Stimulated activated CD4-positive, alpha-beta T cell treated with anti-CD3 and anti-CD28 coated beads, Interleukin-12 subunit alpha, Interleukin-12 subunit beta, amount 100 ng/mL, for 4 hours (primary cell): ENCODE measurements around the gene VPS26B.
"Not testable (repeated sequence)": the region's sequence is repeated elsewhere in the genome, so short reads cannot be mapped to it uniquely, and the experiment has no call there.

Experiments
- DNase-seq: peaks from one replicate; pipeline ENCODE4 v3.0.0-alpha.2; 2020

VPS26B gene

DNA sequence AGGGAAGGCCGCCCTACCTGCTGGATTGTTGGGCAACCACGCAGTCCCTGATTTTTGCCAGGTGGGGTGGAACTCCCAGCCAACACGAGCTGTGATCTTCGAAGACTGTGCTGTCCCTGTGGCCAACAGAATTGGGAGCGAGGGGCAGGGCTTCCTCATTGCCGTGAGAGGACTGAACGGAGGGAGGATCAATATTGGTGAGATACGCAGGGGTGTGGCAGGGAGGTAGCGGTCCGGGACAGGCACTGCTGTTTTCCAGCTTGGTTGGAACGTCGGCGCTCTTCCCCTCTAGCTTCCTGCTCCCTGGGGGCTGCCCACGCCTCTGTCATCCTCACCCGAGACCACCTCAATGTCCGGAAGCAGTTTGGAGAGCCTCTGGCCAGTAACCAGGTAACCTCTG lies 36.5 kb downstream of the VPS26B start:
- DNase-seq, result no peak

DNA sequence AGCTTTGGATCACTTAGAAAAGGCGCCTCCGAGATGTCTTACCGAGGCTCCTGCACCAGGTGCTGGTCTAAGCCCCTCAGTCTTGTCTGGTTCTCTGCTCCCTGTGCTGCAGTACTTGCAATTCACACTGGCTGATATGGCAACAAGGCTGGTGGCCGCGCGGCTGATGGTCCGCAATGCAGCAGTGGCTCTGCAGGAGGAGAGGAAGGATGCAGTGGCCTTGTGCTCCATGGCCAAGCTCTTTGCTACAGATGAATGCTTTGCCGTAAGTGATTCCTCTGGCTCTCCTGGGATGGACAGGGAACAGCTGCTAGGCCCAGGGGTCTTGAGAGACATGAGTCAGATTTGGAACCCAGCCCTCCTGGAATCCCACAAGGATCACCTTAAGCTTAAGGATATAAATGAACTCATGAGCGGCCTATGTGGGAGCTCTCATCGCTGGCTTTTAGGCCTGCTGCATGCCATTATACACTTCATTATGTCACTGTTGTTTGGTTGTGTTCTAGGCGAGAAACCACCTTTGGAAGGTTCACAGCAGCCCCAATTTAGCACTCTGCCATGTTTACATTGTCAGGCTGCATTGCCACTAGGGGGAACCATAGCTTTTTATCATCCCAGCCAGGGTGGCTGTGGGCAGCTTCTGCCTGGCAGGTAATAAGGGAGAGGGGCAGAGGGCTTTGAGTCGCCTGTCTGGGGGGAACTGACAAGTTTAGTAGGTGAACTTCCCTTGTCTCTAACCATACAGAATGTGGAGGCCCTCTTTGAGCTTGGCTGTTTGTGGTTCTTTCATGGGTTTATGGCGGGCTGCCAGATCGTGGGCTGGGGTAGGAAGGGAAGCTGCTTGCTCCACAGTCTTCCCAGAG lies 37.4 kb downstream of the VPS26B start:
- peak; percentile 23 for DNase-seq

DNA sequence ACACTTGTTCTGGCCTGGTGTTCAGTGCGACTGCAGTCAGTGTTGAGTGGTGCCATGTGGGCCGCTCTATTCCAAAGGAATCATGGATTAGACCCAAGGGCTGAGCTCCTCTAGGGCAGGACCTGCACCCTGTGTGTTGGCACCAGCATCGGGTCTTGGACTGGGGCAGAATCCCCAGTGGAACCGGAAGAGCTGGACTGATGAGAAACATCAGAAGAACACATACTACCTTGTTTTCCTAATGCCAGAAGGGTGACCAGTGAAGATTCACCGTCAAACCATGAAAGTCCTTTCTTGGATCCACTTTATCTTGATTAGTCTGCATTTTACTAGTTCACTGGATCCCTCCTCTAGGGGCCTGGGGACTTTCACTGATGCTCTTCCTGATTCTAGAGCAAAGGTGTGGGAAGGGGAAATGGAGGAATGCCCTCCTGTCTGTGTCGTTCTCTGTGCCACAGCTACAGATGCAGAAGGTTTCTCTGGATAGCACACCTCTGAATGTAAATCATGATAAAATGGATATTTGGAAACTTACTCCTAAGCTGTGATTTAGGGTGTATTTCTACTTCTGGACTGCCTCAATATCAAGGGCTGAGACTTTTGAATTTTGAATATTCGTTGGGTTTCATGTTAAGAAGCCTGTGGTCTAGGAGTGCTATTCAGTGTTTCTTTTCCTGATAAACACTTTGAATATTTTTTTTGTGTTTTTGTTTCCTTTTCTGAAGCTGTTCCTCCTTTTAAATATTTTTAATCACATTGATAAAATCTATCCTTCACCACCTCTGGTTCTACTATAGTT lies 40.7 kb downstream of the VPS26B start:
- DNase-seq, result no peak

DNA sequence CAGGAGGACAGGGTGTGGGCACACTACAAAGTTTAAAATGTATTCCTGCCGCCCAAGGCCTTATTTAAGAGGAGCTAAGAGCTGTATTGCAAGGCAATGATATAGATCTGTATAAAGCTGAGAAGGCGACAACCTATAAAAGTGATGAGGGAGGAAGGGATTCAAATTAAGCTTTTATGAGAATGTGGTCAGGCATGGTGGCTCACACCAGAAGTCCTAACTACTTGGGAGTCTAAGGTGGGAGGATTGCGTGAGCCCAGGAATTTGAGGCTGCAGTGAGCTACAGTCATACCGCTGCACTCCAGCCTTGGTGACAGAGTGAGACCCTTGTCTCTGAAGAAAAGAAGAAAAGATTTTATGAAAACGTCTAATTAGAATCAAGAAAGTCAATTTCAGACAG lies 42.0 kb downstream of the VPS26B start:
- DNase-seq, result no peak

DNA sequence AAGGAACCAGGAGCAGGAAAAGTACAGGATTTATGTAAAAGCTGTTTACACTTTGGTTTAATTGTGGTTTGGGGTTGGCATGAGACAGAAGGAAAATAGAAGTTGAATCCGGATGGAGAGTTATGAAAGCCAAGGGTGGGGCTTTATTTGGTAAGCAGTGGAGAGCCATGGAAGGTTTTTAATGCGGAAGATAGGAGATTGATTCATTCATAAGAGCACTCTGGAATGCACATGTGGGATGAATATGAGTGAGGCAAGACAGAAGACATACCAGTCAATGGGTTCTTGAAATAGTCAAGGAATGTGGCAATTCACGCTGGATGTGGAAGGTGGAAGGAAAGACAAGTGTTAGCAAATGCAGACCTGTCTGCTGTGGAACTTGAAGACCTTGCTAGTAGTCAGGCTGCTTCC lies 42.4 kb downstream of the VPS26B start:
- no peak for DNase-seq

DNA sequence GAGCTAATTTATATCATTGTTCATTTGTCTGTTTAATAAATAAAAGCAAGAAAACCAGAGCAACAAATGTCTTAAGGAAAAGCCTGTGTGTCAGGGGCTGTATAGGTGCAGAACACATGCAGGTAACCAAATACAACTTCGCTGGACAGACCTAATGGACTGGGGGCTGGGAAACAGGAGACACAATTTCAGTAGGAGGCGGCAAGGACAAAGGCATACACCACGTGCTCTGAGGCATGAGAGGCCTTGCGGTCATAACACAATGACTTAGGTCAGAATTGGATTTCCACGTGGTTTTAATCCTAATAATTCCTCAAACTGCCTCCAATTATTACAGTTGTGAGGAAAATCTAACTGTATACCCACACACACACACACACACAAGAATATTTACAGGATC lies 43.0 kb downstream of the VPS26B start:
- DNase-seq, result no peak

DNA sequence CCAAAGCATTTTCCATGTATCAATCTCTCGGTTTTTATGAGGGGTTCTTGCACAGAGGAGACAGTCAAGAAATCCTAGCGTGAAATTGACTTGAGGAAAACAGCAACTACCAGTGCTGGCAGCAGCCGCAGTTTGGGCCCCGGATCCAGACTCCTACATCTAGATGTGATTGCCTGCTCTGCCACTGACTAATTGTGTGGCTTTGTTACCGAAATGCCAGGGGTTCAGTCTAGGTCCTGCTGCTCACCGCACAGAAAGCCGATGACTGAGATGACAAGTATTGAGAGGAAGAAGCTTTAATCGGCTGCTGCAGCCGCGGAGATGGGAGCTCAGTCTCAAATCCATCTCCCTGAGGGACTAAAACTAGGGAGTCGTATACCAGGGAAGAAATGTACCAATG lies 43.5 kb downstream of the VPS26B start:
- DNase-seq, result no peak

DNA sequence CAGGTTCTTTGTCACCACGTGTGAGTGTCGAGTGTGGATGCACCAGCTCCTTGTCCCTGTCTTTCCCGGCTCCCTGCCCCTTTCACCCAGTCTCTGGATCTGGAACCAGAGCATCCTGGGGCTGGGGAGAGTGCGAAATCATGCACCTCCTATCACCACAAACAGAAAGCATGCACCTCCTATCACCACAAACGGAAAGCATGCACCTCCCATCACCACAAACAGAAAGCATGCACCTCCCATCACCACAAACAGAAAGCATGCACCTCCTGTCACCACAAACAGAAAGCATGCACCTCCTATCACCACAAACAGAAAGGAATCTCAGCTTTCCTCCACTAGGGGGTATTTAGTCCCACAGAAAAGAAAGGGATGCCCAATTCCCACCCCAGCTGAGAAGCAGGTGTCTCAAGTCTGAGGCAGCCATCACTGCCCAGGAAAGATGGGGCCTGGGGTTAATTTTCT lies 45.8 kb downstream of the VPS26B start:
- DNase-seq, result no peak

DNA sequence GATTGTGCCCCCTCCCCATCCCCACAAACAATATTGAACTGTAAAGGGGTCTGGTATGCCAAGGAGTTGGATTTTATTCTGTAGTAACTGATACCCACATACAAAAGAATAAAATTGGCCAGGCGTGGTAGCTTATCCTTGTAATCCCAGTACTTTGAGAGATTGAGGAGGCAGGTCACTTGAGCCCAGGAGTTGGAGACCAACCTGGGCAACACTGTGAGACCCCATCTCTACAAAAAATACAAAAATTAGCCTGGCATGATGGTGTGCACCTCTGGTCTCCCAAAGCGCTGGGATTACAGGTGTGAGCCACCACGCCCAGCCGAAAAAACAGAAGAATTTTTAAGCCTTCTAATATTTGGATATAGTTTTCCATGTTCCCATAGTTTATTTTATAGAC lies 47.5 kb downstream of the VPS26B start:
- DNase-seq, result no peak

DNA sequence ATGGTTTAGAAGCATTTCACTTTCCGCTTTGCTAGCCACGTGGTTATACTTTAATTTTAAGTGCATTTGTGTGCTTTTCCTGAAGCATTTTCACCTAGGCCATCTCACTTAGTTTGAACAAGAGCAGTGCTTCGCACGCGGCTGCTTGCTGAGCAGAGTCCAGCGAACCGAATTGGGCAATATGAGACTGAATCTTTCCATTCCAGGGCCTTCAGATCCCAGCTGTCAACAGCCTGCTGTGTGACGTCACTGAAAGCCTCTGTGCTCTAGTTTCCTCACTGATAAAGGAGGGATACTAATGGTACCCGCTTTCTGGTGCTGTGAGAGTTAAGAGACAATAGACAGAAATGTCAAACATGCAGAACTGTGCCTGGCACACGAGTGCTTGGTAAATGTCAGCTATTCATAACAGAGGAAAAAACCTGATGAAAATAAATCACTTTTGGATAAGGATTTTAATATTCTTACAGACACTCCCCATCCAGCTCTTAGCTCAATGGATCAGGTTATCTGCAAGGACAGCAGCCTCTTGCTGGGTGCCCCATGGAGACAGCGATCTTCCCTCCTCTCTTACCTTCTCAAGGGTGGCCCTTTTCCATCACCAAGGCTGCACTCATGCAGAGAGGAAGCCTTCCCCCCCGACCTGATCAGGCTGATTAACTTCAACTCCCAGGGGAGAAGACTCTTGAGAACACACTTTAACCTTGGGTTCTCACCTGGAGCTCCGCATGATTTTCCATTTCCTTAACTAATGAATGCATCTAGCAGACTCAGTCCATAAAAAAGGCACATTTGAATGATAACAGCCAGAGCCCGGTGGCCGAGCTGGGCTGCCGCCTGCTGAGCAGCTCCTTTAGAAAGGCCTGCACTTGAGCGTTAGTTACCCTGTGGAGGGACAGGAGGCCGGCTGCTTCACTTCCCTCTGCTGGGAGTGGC lies 48.2 kb downstream of the VPS26B start:
- DNase-seq, result no peak

DNA sequence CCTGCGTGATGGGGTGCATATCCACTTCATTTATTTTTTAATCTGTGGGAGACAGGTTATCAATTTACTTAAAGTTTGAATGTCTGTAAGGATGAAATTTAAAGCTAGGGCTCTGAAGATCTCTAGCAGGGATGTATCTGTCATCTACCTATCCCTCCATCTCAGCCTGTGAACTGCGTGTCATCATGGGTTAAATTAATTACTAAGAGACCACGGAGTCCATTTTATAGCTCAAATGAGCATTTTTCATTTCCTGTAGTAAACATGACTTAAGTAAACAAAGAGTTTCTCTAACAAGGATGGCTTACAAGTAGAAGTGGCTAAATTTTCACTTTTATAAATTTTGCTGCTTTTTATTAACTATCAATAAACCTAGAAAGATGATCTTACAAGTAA lies 48.8 kb downstream of the VPS26B start:
- no peak for DNase-seq

DNA sequence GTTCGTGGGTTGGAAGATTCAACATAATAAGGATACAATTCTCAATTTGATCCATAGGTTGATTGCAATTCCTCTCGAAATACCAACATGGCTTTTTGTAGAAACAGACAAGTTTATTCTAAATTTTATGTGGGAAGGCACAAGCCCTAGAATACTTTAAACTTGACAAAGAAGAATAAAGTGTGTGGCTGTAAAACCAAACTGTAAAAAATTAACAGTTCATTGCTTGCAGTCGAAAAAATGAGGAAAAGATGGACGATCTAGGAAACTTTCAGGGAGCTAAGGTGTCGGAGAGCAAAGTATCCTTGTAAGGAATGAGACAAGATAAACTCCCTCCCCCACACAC lies 50.7 kb downstream of the VPS26B start:
- DNase-seq, result no peak

DNA sequence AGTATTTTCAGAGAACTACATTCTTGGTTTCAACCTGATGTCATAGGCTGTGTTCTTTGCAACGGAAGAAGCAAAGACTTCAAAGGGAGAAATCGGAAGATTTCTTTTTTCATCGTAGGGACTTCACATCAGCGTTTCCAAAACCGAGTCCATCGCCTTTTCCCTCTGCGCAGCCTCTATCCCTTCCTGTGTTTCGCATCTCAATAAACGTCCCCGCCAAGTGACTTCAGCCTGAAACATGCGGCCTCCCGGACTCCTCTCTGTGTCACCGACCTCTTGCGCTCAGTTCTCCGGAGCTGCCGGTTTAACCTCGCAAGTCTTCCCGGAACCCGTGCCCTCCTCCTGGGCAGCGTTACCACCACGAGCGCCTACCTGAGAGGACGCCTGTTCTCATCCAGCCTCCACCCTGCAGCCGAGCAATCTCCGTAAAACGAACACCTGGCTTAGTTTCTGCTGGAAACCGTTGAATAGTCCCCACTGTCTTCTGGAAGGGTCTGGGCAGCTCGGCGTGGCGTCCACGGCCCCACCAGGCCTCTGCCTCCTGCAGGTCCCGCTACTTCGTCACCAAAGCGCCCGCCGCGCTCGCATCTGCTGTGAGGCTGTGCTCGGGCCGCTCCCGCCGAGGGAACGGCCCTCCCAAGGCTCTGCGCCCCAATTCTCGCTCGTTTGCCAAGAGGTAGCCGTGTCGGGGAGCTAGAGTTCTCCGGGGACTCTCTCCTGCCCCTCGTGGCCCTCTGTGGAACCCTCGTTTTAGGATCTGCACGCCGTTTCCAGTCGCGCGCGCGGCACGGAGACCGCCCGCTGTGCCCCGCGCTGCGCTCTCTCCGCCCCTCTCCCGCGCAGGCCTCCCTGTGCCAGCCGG lies 51.3 kb downstream of the VPS26B start, which contains the start of gene GLB1L3:
Gene GLB1L3, plus strand, starts transcription at position 846 of the 862 bp plus-strand sequence. CDS start 362 bp downstream, outside the sequence.
- DNase-seq, result peak; percentile 71

DNA sequence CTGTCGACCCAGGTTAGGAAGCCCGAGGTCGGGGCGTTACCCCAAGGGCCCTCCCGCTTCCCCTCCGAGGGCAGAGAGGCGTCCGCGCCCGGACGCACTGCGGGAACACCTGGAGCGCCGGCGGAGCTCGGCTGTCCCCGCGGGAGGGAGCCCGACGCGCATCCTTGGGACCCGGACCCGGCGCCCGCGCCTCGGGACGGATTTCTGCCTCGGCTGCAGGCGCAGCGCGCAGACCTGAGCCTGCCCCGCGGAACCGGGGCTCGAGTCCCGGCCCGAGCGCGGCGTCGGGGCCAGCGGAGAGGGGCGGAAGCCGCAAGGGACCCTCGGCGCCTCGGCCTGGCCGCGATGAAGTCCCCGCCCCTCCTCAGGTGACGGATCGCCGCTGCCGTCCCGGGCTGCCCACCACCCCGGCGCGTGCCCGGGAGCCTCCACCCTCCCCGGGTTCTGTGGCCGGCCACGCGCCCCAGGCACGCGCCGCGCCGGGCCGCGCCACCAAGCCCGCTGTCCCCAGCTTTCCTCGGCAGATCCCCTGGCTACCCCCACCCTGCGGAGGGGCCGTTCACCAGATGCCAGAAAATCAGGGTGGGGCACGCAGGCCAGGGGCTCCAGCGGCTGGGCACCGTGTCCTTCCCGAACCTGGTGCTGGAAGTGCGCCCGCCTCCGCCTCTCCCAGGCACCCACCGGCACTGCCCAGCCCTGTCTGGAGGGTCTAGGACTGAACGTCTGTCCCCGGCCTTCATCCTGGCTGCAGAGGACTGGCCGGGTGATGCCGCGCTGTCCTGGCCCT lies 52.1 kb downstream of the VPS26B start:
- peak; percentile 22 for DNase-seq

DNA sequence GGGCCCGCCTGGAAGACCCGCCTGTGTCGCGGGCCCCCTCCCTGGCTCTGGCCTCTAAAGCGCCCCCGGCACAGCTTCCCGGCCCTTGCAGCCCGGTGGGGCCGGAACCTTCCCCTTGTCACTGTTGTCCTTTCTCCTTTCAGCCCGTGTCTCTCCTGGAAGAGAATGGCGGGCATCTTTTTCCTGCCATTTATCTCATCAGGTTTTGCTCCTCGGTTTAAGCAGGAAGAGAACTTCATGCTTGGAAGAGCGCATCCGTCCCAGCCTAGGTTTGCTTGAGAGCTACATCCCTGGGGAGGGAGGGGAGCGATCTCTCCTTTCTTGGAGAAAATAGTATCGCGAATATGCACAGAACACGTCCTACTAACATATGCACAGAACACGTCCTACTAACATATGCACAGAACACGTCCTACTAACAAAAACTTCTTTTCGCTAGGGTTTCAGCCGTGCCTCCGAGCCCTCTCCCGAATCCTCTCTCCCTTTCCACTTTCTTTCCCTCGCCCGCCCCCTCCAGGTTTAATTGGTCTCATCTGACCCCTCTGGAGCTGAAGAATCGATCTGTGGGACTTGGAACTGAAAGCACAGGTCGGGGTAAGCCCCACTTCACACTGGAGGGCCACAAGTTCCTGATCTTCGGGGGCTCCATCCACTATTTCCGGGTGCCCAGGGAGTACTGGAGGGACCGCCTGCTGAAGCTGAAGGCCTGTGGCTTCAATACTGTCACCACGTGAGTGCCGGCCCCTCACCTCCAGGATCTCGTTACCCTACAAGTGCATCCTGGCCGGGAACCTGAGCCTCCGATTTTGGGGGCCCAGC lies 52.9 kb downstream of the VPS26B start:
- DNase-seq, result no peak

DNA sequence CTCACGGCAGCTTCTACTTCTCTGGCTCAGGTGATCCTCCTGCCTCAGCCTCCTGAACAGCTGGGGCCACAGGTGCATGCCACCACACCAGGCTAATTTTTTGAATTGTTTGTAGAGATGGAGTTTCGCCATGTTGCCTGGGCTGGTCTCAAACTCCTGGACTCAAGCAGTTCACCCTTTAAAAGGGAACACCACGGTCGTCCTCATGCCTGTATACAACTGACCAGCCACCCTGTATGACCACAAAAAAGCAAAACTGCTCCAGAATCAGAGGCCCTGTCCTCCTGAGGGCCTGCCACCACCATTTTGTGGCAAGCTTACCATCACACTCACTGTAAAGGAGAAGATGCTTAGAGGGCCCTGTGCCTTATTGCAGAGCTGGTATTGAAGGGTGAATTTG lies 53.9 kb downstream of the VPS26B start:
- DNase-seq, result no peak

DNA sequence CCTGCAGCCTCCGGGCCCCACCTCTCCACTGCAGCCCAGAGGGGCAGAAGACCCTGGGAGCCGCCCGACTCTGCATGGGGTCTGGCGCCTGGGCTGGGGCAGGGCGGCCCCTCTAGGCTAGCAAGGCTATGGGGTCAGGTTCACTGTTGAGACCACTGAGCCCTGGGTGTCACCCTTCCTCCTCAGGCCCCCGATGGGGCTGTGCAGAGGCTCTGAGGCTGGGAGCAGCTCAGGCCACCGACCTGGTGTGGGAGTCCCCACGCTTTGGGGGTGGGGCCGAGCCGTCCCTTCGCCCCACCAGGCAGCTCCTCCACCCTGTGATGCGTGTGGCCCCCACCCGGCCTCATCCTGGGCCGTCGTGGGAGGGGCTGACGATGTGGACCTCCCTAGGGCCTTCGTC lies 57.2 kb downstream of the VPS26B start:
- not testable (repeated sequence) for DNase-seq

DNA sequence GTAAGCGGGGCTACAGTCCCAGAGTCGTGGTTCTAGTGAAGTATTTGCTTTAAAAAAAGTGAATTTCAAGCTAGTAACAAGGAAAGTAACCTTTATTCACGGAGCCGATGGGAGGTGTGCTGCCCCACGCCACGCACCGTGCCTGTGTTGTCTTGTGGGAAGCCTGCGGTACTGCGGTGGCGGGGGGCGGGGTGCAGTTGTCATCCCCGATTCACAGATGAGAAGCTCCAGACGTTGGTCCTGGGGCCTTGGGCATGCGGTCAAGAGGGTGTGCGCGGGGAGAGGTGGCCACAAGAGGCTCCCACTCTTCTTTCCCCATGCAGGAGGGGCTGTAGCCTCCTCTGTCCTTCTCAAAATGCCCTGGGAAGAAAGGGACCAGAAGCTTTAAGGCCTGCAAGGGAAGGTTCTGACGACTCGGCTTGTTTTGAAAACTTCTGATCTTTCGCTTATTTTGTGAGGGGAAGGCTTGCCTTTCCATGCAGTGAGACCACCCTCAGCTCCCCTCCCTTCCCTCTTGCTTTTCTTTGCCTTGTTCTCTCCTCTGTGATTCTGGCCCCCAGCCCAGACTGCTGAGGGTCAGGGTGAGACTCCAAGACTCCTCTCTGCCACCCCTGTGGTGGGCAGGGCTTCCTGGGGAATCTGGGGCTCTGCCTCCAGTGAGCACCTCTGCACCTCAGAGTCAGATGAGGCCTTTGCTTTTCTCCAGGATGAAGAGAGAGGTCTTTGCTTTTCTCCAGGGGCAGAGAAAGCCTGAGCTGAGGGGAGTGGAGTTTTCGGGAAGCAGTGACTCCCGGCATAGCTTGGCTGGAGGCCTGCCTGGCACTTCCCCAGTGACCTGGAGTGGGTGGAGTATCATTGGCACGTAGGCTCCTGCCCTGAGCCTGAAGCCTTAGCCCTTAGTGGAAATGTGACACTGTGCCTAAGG lies 57.9 kb downstream of the VPS26B start:
- no peak for DNase-seq
